Measurements from ENCODE around the gene TMEM74B.
A peak's percentile ranks its signal among the peaks of the same experiment; 100 is the strongest.
"Not testable (repeated sequence)": the region's sequence is repeated elsewhere in the genome, so short reads cannot be mapped to it uniquely, and the experiment has no call there.

The TMEM74B gene

DNA sequence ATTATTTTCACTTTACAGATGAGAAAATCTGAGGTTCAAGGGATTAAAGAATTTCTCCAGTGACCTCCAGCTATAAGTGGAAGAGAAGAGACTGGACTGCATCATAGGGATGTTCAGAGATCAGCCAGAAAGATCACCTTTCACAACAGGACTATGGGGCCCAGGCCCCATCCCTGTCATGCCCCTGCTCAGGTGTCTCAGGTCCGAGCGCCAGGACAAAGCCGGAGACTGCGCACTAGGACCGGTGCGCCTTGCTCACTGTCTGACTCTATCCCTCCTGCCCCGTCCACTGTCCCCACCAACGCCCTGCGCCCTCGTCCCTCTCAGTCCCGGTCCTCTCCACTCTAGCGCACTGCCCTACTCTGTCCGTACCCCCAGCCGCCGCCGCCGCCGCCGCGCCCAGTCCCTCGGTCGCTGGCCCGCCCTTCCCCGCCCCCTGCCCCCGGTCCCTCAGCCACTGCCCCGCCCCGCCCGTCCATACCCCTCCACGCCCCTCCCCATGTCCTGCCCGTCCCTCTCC is 40.5 kb upstream of the TMEM74B start:
- H3K79me1 ChIP-seq (ENCODE audit: low read length): peaks cover 6% of the 10 kb centered on the region
- H3K4me2 ChIP-seq (ENCODE audit: low read length): peak overlapping the region; percentile 80
- H3K14ac ChIP-seq (ENCODE audit: low read length): no peak overlapping the region
- no peak overlapping the region for H2BK5ac ChIP-seq (ENCODE audit: low read depth, low read length, poor library complexity)
- H4K12ac ChIP-seq (ENCODE audit: low read depth, low read length): no peak overlapping the region
- H3K4ac ChIP-seq (ENCODE audit: low read depth, low read length): no peak overlapping the region
- H2BK120ac ChIP-seq (ENCODE audit: insufficient read depth, low read length, poor library complexity): no peak overlapping the region
- no peak overlapping the region for H2BK12ac ChIP-seq (ENCODE audit: low read length)
- no peaks in the 10 kb centered on the region for H3K36me3 ChIP-seq (ENCODE audit: control insufficient read depth in 1 of 2, insufficient read depth in 2 of 2, low read length in 2 of 2)
- H3K4me3 ChIP-seq (ENCODE audit: low read depth, low read length): peak overlapping the region; percentile 73
- peak in 1 of 2 donors; percentile 44 for DNase-seq
- peaks cover 0 to 4% of the 10 kb centered on the region in 2 experiments for H3K4me1 ChIP-seq (ENCODE audit: control insufficient read depth in 1 of 2, insufficient read depth in 2 of 2, low read length in 2 of 2)
- no peak overlapping the region for H3K9ac ChIP-seq (ENCODE audit: low read length)
- H4K8ac ChIP-seq (ENCODE audit: low read depth, low read length): peak overlapping the region; percentile 5
- peaks cover 2% of the 10 kb centered on the region for H3K9me3 ChIP-seq (ENCODE audit: insufficient read depth, low read depth, low read length)
- no CpG with 5 or more reads among the region's 30 CpGs for WGBS (ENCODE audit: extremely low coverage, insufficient coverage, insufficient read length)
- no peaks in the 10 kb centered on the region for H3K27me3 ChIP-seq (ENCODE audit: insufficient read depth, low read length)
- peaks cover 2% of the 10 kb centered on the region for H3K79me2 ChIP-seq (ENCODE audit: control insufficient read depth, insufficient read depth, low read length, poor library complexity)
- no peak overlapping the region for H4K91ac ChIP-seq (ENCODE audit: low read depth, low read length)
- H3K18ac ChIP-seq (ENCODE audit: low read length): no peak overlapping the region
- H3K27ac ChIP-seq (ENCODE audit: low read depth, low read length): no peak overlapping the region
- H3K23ac ChIP-seq (ENCODE audit: low read length): no peak overlapping the region
- H2AK5ac ChIP-seq (ENCODE audit: low read length): no peak overlapping the region
- H2AFZ ChIP-seq (ENCODE audit: insufficient read depth, low read length, poor library complexity): peak overlapping the region; percentile 1

GRCh38 chr20:1224205-1224890 is 39.6 kb upstream of the TMEM74B start:
- Histone ChIP-seq H3K18ac (ENCODE audit: low read length) (no peak overlapping the region), H3K27me3 (ENCODE audit: insufficient read depth, low read length) (no peaks in the 10 kb centered on the region), H3K4me3 (ENCODE audit: low read depth, low read length) (no peak overlapping the region), H3K27ac (ENCODE audit: low read depth, low read length) (no peak overlapping the region), H3K4me1 (ENCODE audit: control insufficient read depth in 1 of 2, insufficient read depth in 2 of 2, low read length in 2 of 2) (peaks cover 0 to 4% of the 10 kb centered on the region in 2 experiments), H3K79me2 (ENCODE audit: control insufficient read depth, insufficient read depth, low read length, poor library complexity) (peaks cover 2% of the 10 kb centered on the region), H3K4ac (ENCODE audit: low read depth, low read length) (no peak overlapping the region), H3K14ac (ENCODE audit: low read length) (no peak overlapping the region), H3K9me3 (ENCODE audit: insufficient read depth, low read depth, low read length) (peaks cover 2% of the 10 kb centered on the region), H3K23ac (ENCODE audit: low read length) (no peak overlapping the region), H3K36me3 (ENCODE audit: control insufficient read depth in 1 of 2, insufficient read depth in 2 of 2, low read length in 2 of 2) (no peaks in the 10 kb centered on the region), H3K79me1 (ENCODE audit: low read length) (peaks cover 6% of the 10 kb centered on the region), H3K4me2 (ENCODE audit: low read length) (no peak overlapping the region), H2AFZ (ENCODE audit: insufficient read depth, low read length, poor library complexity) (no peak overlapping the region), H2BK12ac (ENCODE audit: low read length) (no peak overlapping the region), H4K91ac (ENCODE audit: low read depth, low read length) (no peak overlapping the region), H2AK5ac (ENCODE audit: low read length) (no peak overlapping the region), H3K9ac (ENCODE audit: low read length) (no peak overlapping the region), H4K8ac (ENCODE audit: low read depth, low read length) (no peak overlapping the region), H2BK120ac (ENCODE audit: insufficient read depth, low read length, poor library complexity) (no peak overlapping the region), H4K12ac (ENCODE audit: low read depth, low read length) (no peak overlapping the region), H2BK5ac (ENCODE audit: low read depth, low read length, poor library complexity) (no peak overlapping the region)
- WGBS (ENCODE audit: extremely low coverage, insufficient coverage, insufficient read length): no CpG with 5 or more reads among the region's 20 CpGs
- DNase-seq: no peak

GRCh38 chr20:1222750-1223149 is 38.0 kb upstream of the TMEM74B start:
- not testable (repeated sequence) for H2BK5ac ChIP-seq (ENCODE audit: low read depth, low read length, poor library complexity); H2AFZ ChIP-seq (ENCODE audit: insufficient read depth, low read length, poor library complexity); H3K79me2 ChIP-seq (ENCODE audit: control insufficient read depth, insufficient read depth, low read length, poor library complexity); H3K9me3 ChIP-seq (ENCODE audit: insufficient read depth, low read depth, low read length); H2AK5ac ChIP-seq (ENCODE audit: low read length); H3K4me2 ChIP-seq (ENCODE audit: low read length); H3K4me1 ChIP-seq (ENCODE audit: control insufficient read depth in 1 of 2, insufficient read depth in 2 of 2, low read length in 2 of 2); H4K12ac ChIP-seq (ENCODE audit: low read depth, low read length); H3K18ac ChIP-seq (ENCODE audit: low read length); H2BK12ac ChIP-seq (ENCODE audit: low read length); H3K14ac ChIP-seq (ENCODE audit: low read length); H3K27ac ChIP-seq (ENCODE audit: low read depth, low read length); H4K8ac ChIP-seq (ENCODE audit: low read depth, low read length); H3K4ac ChIP-seq (ENCODE audit: low read depth, low read length); H3K23ac ChIP-seq (ENCODE audit: low read length); H3K36me3 ChIP-seq (ENCODE audit: control insufficient read depth in 1 of 2, insufficient read depth in 2 of 2, low read length in 2 of 2); H3K4me3 ChIP-seq (ENCODE audit: low read depth, low read length); H3K9ac ChIP-seq (ENCODE audit: low read length); H3K79me1 ChIP-seq (ENCODE audit: low read length); DNase-seq; H4K91ac ChIP-seq (ENCODE audit: low read depth, low read length); H2BK120ac ChIP-seq (ENCODE audit: insufficient read depth, low read length, poor library complexity); H3K27me3 ChIP-seq (ENCODE audit: insufficient read depth, low read length)
- no CpG with 5 or more reads among the region's 4 CpGs for WGBS (ENCODE audit: extremely low coverage, insufficient coverage, insufficient read length)

GRCh38 chr20:1216527-1217427 is 32.0 kb upstream of the TMEM74B start:
- H3K27ac ChIP-seq (ENCODE audit: low read depth, low read length); H3K36me3 ChIP-seq (ENCODE audit: control insufficient read depth in 1 of 2, insufficient read depth in 2 of 2, low read length in 2 of 2); H2AFZ ChIP-seq (ENCODE audit: insufficient read depth, low read length, poor library complexity); H3K9me3 ChIP-seq (ENCODE audit: insufficient read depth, low read depth, low read length); H3K79me1 ChIP-seq (ENCODE audit: low read length); H3K18ac ChIP-seq (ENCODE audit: low read length); H3K79me2 ChIP-seq (ENCODE audit: control insufficient read depth, insufficient read depth, low read length, poor library complexity); H3K9ac ChIP-seq (ENCODE audit: low read length); H4K12ac ChIP-seq (ENCODE audit: low read depth, low read length); H4K8ac ChIP-seq (ENCODE audit: low read depth, low read length); H2BK120ac ChIP-seq (ENCODE audit: insufficient read depth, low read length, poor library complexity); H3K4me1 ChIP-seq (ENCODE audit: control insufficient read depth in 1 of 2, insufficient read depth in 2 of 2, low read length in 2 of 2); H3K27me3 ChIP-seq (ENCODE audit: insufficient read depth, low read length); H3K4me2 ChIP-seq (ENCODE audit: low read length); H4K91ac ChIP-seq (ENCODE audit: low read depth, low read length); H3K23ac ChIP-seq (ENCODE audit: low read length); H3K4ac ChIP-seq (ENCODE audit: low read depth, low read length); H2AK5ac ChIP-seq (ENCODE audit: low read length); H2BK5ac ChIP-seq (ENCODE audit: low read depth, low read length, poor library complexity); H3K14ac ChIP-seq (ENCODE audit: low read length); H2BK12ac ChIP-seq (ENCODE audit: low read length); H3K4me3 ChIP-seq (ENCODE audit: low read depth, low read length); DNase-seq: not testable (repeated sequence)
- no CpG with 5 or more reads among the region's 19 CpGs for WGBS (ENCODE audit: extremely low coverage, insufficient coverage, insufficient read length)

Measured in trophoblast cell (in vitro differentiated cells and primary cell).